HCT116 (cell line): ENCODE data around the gene NACC2. TPM values are rescaled to one million over a fixed set of nuclear protein-coding genes. Genes with fewer than 3 reads are reported as not detected.

Experiments used
- ATAC-seq: fragments of 200-7000 bp; cut with Tn5 transposase; 2 replicates; pipeline ENCODE4 v1.9.1; 2020; ENCODE audit warnings: mild to moderate bottlenecking, moderate library complexity
- BruUV-seq: library from RNA; stranded (reverse); fragments of 400-500 nt; replicated peaks from 2 replicates; lab custom pipeline; 2021; lab: Mats Ljungman, UMichigan
- CTCF ChIA-PET: fragments of 300-600 bp; sonication (Branson Sonifier 250); formaldehyde crosslinking; loops from one replicate; lab custom pipeline; 2021; ENCODE audit warnings: antibody characterized with exemption; lab: Charles Lee
- POLR2A ChIA-PET: fragments of 300-600, 350-600 bp; sonication (Branson Sonifier 250); formaldehyde crosslinking; loops from one replicate; lab custom pipeline; 2021; ENCODE audit warnings: antibody characterized with exemption; lab: Charles Lee
- RAD21 ChIA-PET, 2 experiments: fragments of 300-600 bp; sonication (Branson Sonifier 250); formaldehyde crosslinking; loops; one replicate each; lab custom pipeline; 2023; ENCODE audit warnings: low total read pairs in 2 of 2; ENCODE audit not compliant: uncharacterized antibody in 2 of 2, unreplicated experiment in 2 of 2, low non-redundant PET in 1 of 2; lab: Charles Lee
- DNase-seq: peaks from one replicate; pipeline ENCODE4 v3.0.0-alpha.2; 2010; ENCODE audit warnings: low read depth, low spot score
- H2AFZ ChIP-seq: fragments of 200-600 bp; shearing (Covaris generic), sonication (generic); 2 replicates; pipeline ENCODE4 v1.6.1; 2017; ENCODE audit warnings: low read depth, mixed run types, mixed read lengths, antibody characterized with exemption, low read length; ENCODE audit not compliant: poor library complexity, severe bottlenecking
- H3K27ac ChIP-seq: 2 replicates; pipeline ENCODE4 v1.5.1; 2012; ENCODE audit warnings: low read depth, low read length
- H3K27me3 ChIP-seq: fragments of 200-600 bp; sonication (generic); 2 replicates; pipeline ENCODE4 v1.6.1; 2016; ENCODE audit warnings: mixed run types, low read length, mixed read lengths; ENCODE audit not compliant: insufficient read depth
- H3K36me3 ChIP-seq, 2 experiments: fragments of 200-500 bp in 1 of 2; fragments of 200-600 bp in 1 of 2; sonication (Bioruptor generic) in 1 of 2; sonication (generic) in 1 of 2; 2 replicates each; pipeline versions ENCODE4 v1.5.1 to v1.6.1; 2014 to 2016; ENCODE audit warnings: low read length in 2 of 2, inconsistent platforms in 1 of 2, mixed read lengths in 1 of 2, mixed run types in 1 of 2; ENCODE audit not compliant: insufficient read depth in 2 of 2, control insufficient read depth in 1 of 2
- H3K4me1 ChIP-seq, 2 experiments: fragments of 200-600 bp in 1 of 2; sonication (generic) in 1 of 2; 2 replicates each; pipeline versions ENCODE4 v1.5.1 to v1.6.1; 2012 to 2017; ENCODE audit warnings: low read length in 2 of 2, inconsistent platforms in 1 of 2, mild to moderate bottlenecking in 1 of 2, mixed read lengths in 1 of 2, mixed run types in 1 of 2, moderate library complexity in 1 of 2; ENCODE audit not compliant: insufficient read depth in 2 of 2, control insufficient read depth in 1 of 2
- H3K4me2 ChIP-seq: fragments of 200-600 bp; sonication (generic); 2 replicates; pipeline ENCODE4 v1.6.1; 2017; ENCODE audit warnings: mixed run types, low read length, mixed read lengths
- H3K4me3 ChIP-seq, 2 experiments: fragments of 200-600 bp in 1 of 2; sonication (generic) in 1 of 2; replicated peaks in 1 of 2; 2 replicates each; pipeline ENCODE4 v1.5.1; 2011 to 2016; ENCODE audit warnings: low read length in 2 of 2, control low read depth in 1 of 2, low read depth in 1 of 2, mild to moderate bottlenecking in 1 of 2, mixed read lengths in 1 of 2, mixed run types in 1 of 2
- H3K79me2 ChIP-seq: fragments of 200-600 bp; sonication (generic); 2 replicates; pipeline ENCODE4 v1.6.1; 2017; ENCODE audit warnings: mild to moderate bottlenecking, mixed run types, low read length, moderate library complexity, mixed read lengths; ENCODE audit not compliant: insufficient read depth
- H3K9ac ChIP-seq: fragments of 200-600 bp; sonication (generic); 2 replicates; pipeline ENCODE4 v1.6.1; 2016; ENCODE audit warnings: low read length, mixed read lengths
- H3K9me2 ChIP-seq: fragments of 200-600 bp; sonication (generic), shearing (Covaris generic); 2 replicates; pipeline ENCODE4 v1.6.1; 2017; ENCODE audit warnings: mixed run types, mild to moderate bottlenecking, moderate library complexity; ENCODE audit not compliant: insufficient read depth
- H3K9me3 ChIP-seq, 2 experiments: fragments of 200-500 bp in 1 of 2; fragments of 200-600 bp in 1 of 2; sonication (Bioruptor generic) in 1 of 2; sonication (generic) in 1 of 2; 2 replicates each; pipeline ENCODE4 v1.6.1; 2014 to 2017; ENCODE audit warnings: low read length in 2 of 2, mixed read lengths in 2 of 2, inconsistent platforms in 1 of 2, low read depth in 1 of 2, mild to moderate bottlenecking in 1 of 2, mixed run types in 1 of 2, moderate library complexity in 1 of 2; ENCODE audit not compliant: control insufficient read depth in 1 of 2, insufficient read depth in 1 of 2
- H4K20me1 ChIP-seq: fragments of 200-600 bp; sonication (generic), shearing (Covaris generic); 2 replicates; pipeline ENCODE4 v1.6.1; 2017; ENCODE audit warnings: mixed run types, mild to moderate bottlenecking, moderate library complexity; ENCODE audit not compliant: insufficient read depth
- ELF1 ChIP-seq: IDR thresholded peaks from 2 replicates; pipeline ENCODE4 v1.6.1; 2012; ENCODE audit warnings: low read depth, borderline replicate concordance
- POLR2AphosphoS5 ChIP-seq: IDR thresholded peaks from 2 replicates; pipeline ENCODE4 v1.6.1; 2011; ENCODE audit warnings: mild to moderate bottlenecking, low read depth, low read length, moderate library complexity
- SP1 ChIP-seq: IDR thresholded peaks from 2 replicates; pipeline ENCODE4 v1.6.1; 2012; ENCODE audit warnings: low read depth
- TCF7L2 ChIP-seq: IDR thresholded peaks from 2 replicates; pipeline ENCODE4 v1.7.0; 2011; ENCODE audit warnings: borderline replicate concordance, inconsistent platforms; ENCODE audit not compliant: insufficient read depth, insufficient read length; ENCODE audit errors: extremely low read depth
- intact Hi-C: fragments of 100-400 bp; cut with micrococcal nuclease; formaldehyde crosslinking; loops from 2 replicates; pipeline ENCODE4 v1.10.0; 2022
- total RNA-seq: library from RNA; stranded (reverse); gene quantifications from one replicate; pipeline ENCODE4 v1.2.1, GENCODE V29; 2021; ENCODE audit not compliant: unreplicated experiment
- TF ChIP-seq, protein P1 (sequence below): IDR thresholded peaks from 2 replicates; pipeline ENCODE4 v1.6.1; 2012

Gene NACC2
- total RNA-seq, 1 experiment from 2014 or later: 27.8 TPM

DNA sequence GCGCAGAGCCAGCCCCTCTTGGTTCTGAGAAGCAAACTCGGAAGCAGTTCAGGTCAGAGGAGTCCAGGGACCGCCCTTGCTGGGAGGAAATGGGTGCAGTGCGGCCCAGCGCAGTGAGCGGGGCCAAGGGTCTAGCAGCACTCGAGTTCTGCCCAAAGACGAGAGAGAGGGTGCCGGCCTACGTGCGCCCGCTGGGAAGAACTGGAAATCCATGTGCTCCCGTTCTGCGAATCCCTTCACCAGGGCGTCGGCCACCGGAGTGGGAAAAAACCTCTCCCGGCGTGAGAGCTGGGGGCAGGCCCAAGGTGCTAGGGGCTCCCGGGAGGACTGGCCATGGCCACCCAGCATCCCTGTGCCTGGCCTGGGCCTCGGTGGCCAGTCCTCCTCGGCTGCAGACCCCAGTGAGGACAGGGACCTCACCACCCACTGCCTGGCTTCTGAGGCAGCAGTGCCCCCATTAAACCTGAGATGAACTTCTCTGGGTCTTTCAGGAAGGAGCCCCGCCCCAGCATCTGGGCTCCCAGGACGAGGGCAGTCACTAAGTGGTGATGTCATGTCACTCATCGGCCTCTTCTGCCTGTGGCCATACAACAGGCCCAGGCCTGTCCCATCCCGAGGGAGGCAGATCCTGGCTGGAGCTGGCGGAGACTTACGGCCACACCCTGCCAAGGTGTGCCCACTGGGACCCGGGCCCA lies 13.0 kb upstream of the NACC2 start:
- H3K9me2 ChIP-seq: no peaks in the 10 kb centered on the region
- no peak for DNase-seq
- H3K79me2 ChIP-seq: no peaks in the 10 kb centered on the region
- POLR2A ChIA-PET: interaction anchor here (1.1 to 2.1 kb wide), 2 partner anchors 10 to 12 kb away, joined by 4 to 8 read pairs; partner anchors contain the start of gene TMEM250
- H3K27me3 ChIP-seq: no peaks in the 10 kb centered on the region
- H4K20me1 ChIP-seq: no peaks in the 10 kb centered on the region
- CTCF ChIA-PET: interaction anchor here (1.5 kb wide), 1 partner anchor 140 kb away, joined by 9 read pairs; no protein-coding TSS in a partner anchor
- no peaks in the 10 kb centered on the region for H3K36me3 ChIP-seq
- no peak overlapping the region for H2AFZ ChIP-seq
- no TSS peak for BruUV-seq
- intact Hi-C loops: no loop called here
- peak overlapping the region; percentile 93 for H3K4me2 ChIP-seq
- no peaks in the 10 kb centered on the region for H3K9me3 ChIP-seq
- ATAC-seq: peak; percentile 39
- H3K4me3 ChIP-seq: 0 out of 4 replicates have a peak overlapping the region, but pooled peaks of 1 of the 2 experiments have one; percentile 56
- peak; percentile 13 for TF ChIP-seq TCF7L2
- TF ChIP-seq, protein P1, sequence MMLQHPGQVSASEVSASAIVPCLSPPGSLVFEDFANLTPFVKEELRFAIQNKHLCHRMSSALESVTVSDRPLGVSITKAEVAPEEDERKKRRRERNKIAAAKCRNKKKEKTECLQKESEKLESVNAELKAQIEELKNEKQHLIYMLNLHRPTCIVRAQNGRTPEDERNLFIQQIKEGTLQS: no peak
- TF ChIP-seq POLR2AphosphoS5: 0 out of 2 replicates have a peak, but pooled peaks have one; percentile 22
- RAD21 ChIA-PET: no interaction called here
- peaks cover 37 to 56% of the 10 kb centered on the region in 2 experiments for H3K4me1 ChIP-seq
- peak overlapping the region; percentile 97 for H3K27ac ChIP-seq
- peak overlapping the region; percentile 63 for H3K9ac ChIP-seq

DNA sequence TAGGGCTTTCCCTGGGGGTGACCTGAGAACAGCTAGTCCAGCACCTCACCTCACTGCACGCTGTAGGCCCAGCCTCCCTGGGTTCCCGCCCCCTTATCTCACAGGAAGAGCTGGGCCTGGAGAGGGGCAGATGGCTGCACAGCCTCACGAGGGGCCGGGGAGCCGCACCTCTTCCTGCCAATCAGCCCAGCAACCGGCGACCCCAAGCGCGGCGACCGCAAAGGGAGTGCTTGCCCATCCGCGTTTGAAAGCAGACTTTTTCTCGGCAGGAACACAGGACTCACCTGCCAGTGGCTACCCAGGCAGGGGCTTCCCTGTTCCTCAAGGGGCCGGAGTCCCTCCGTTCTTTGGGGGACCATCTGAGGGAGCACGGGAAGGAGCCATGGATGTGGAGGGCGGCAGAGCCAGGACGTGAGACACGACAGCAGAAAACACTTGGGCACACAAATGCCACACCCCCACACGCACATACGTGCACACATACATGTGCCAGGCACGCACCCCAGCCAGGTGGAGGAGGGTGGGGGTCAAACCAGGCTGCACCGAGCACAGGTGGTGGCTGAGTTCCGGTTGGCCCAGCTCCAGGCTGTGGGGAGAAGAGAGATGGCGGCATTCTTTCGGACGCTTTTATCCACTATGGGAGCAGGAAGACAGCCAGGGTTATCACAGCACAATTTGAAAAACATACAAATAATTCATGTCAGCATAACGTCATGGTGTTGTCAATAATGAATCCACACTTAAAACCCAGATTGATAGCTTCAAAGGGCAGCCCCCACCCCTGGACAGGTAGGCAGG lies 12.3 kb upstream of the NACC2 start:
- H3K9me2 ChIP-seq: no peaks in the 10 kb centered on the region
- no peaks in the 10 kb centered on the region for H3K9me3 ChIP-seq
- ATAC-seq: no peak
- H3K79me2 ChIP-seq: no peaks in the 10 kb centered on the region
- no peaks in the 10 kb centered on the region for H3K36me3 ChIP-seq
- peak overlapping the region; percentile 93; the same call in 1 of the 2 replicates for H3K4me2 ChIP-seq
- no peak overlapping the region for H2AFZ ChIP-seq
- ChIA-PET RAD21 (no interaction called here), POLR2A (no interaction called here)
- H3K4me1 ChIP-seq: peaks cover 40 to 51% of the 10 kb centered on the region in 2 experiments
- H3K27me3 ChIP-seq: no peaks in the 10 kb centered on the region
- peak overlapping the region; percentile 97 for H3K27ac ChIP-seq
- no peak for DNase-seq
- H4K20me1 ChIP-seq: no peaks in the 10 kb centered on the region
- TF ChIP-seq ELF1 (no peak), SP1 (no peak)
- TF ChIP-seq, all 23 proteins: peak for 0
- intact Hi-C loops: no loop called here
- Histone ChIP-seq H3K4me3 (no peak overlapping the region), H3K9ac (no peak overlapping the region; the same call in 1 of the 2 replicates)
- CTCF ChIA-PET: no interaction called here
- BruUV-seq: no TSS peak
